ENCODE measurements around the gene OR51V1. TPM values are rescaled to one million over a fixed set of nuclear protein-coding genes. Genes with fewer than 3 reads are reported as not detected.
"Not testable (repeated sequence)": the region's sequence is repeated elsewhere in the genome, so short reads cannot be mapped to it uniquely, and the experiment has no call there.

OR51V1 gene, protein sequence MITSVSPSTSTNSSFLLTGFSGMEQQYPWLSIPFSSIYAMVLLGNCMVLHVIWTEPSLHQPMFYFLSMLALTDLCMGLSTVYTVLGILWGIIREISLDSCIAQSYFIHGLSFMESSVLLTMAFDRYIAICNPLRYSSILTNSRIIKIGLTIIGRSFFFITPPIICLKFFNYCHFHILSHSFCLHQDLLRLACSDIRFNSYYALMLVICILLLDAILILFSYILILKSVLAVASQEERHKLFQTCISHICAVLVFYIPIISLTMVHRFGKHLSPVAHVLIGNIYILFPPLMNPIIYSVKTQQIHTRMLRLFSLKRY
- not detected in 2 replicates for total RNA-seq (2021)
- not detected for Bru-seq, nascent RNA
- not detected for BruChase-seq, experiment 1, labeled RNA remaining after a 2-hour chase
- not detected for BruChase-seq, experiment 2, labeled RNA remaining after a 6-hour chase
- long read RNA-seq: 0 reads

DNA sequence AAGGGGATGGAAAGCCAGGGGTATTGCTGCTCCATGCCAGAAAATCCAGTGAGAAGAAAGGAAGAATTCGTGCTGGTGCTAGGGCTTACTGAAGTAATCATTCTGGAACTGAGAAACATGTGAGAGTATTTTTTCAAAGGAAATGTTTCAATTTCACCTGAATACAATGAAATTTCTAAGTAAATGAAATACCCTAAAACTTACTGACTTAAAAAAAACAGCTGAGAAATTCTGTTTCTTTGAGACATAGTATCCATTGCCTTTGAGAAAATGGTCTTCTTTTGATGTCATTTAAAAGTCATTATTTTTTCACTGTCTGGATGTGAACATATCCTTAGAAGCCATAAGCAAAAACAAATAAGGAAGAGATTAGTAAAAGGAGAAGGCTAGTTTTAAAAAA, at the start of gene OR51V1:
Gene OR51V1 (minus strand): TSS at position 101 of the 400 bp plus-strand sequence. CDS start 0 bp downstream, at position 101.
- CTCF ChIA-PET: no interaction called here

DNA sequence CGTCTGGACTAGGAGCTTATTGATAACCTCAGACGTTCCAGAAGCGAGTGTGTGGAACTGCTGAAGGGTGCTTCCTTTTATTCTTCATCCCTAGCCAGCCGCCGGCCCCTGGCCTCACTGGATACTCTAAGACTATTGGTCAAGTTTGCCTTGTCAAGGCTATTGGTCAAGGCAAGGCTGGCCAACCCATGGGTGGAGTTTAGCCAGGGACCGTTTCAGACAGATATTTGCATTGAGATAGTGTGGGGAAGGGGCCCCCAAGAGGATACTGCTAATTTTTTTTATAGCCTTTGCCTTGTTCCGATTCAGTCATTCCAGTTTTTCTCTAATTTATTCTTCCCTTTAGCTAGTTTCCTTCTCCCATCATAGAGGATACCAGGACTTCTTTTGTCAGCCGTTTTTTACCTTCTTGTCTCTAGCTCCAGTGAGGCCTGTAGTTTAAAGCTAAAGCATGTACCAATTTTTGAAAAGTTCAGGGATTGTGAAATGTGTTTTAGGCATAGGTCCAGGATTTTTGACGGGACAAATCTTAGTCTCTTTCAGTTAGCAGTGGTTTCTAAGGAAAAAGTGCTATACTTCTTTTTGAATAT, 49.4 kb upstream of the OR51V1 start, which contains the start of gene HBG1:
Gene HBG1 (minus strand): TSS at position 51 of the 590 bp plus-strand sequence. CDS start 53 bp downstream, outside the sequence.
- H3F3A ChIP-seq (ENCODE audit: insufficient read depth, low read depth); H3K4me1 ChIP-seq (replicated peaks; ENCODE audit: insufficient read depth); H3K4me3 ChIP-seq; H3K9me3 ChIP-seq (ENCODE audit: insufficient read depth, low read depth); intact Hi-C loops (cut with micrococcal nuclease; ENCODE audit: unreplicated experiment); BruUV-seq (replicated peaks); POLR2A ChIA-PET (ENCODE audit: unreplicated experiment); DNase-seq; H3K9me2 ChIP-seq (ENCODE audit: insufficient read depth); CTCF ChIA-PET; H3K27ac ChIP-seq; H3K79me2 ChIP-seq (ENCODE audit: low read depth); H3K27me3 ChIP-seq (ENCODE audit: insufficient read depth, low read depth); H3K4me2 ChIP-seq; H4K20me1 ChIP-seq (ENCODE audit: insufficient read depth); H3K36me3 ChIP-seq (ENCODE audit: low read depth); H2AFZ ChIP-seq: not testable (repeated sequence)

More for the DNA sequence above, at the start of gene OR51V1:
- no peak for TF ChIP-seq EZH2 (IDR thresholded peaks at IDR 0.05; ENCODE audit: low read depth)
- TF ChIP-seq, protein P1, sequence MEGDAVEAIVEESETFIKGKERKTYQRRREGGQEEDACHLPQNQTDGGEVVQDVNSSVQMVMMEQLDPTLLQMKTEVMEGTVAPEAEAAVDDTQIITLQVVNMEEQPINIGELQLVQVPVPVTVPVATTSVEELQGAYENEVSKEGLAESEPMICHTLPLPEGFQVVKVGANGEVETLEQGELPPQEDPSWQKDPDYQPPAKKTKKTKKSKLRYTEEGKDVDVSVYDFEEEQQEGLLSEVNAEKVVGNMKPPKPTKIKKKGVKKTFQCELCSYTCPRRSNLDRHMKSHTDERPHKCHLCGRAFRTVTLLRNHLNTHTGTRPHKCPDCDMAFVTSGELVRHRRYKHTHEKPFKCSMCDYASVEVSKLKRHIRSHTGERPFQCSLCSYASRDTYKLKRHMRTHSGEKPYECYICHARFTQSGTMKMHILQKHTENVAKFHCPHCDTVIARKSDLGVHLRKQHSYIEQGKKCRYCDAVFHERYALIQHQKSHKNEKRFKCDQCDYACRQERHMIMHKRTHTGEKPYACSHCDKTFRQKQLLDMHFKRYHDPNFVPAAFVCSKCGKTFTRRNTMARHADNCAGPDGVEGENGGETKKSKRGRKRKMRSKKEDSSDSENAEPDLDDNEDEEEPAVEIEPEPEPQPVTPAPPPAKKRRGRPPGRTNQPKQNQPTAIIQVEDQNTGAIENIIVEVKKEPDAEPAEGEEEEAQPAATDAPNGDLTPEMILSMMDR (conservative IDR thresholded peaks at IDR 0.05): no peak
- H4K20me1 ChIP-seq (ENCODE audit: insufficient read depth): no peaks in the 10 kb centered on the region
- H3K9me2 ChIP-seq (ENCODE audit: insufficient read depth): no peaks in the 10 kb centered on the region
- H3K4me3 ChIP-seq: no peak within 1 kb of the TSS
- H3K27ac ChIP-seq: no peak within 1 kb of the TSS
- no peaks in the 10 kb centered on the region for H3K36me3 ChIP-seq (ENCODE audit: low read depth)
- no peaks in the 10 kb centered on the region for H3F3A ChIP-seq (ENCODE audit: insufficient read depth, low read depth)
- no TSS peak for BruUV-seq (replicated peaks)
- DNase-seq: no peak
- no peak within 1 kb of the TSS for H2AFZ ChIP-seq
- no peak within 1 kb of the TSS for H3K4me2 ChIP-seq
- no peaks in the 10 kb centered on the region for H3K9me3 ChIP-seq (ENCODE audit: insufficient read depth, low read depth)
- H3K4me1 ChIP-seq (replicated peaks; ENCODE audit: insufficient read depth): no peaks in the 10 kb centered on the region
- H3K27me3 ChIP-seq (ENCODE audit: insufficient read depth, low read depth): no peaks in the 10 kb centered on the region
- POLR2A ChIA-PET (ENCODE audit: unreplicated experiment): no interaction called here
- intact Hi-C loops (cut with micrococcal nuclease; ENCODE audit: unreplicated experiment): no loop called here
- H3K79me2 ChIP-seq (ENCODE audit: low read depth): no peaks in the 10 kb centered on the region

GRCh38 chr11:5248498-5248897, 48.0 kb upstream of the OR51V1 start:
- POLR2A ChIA-PET (ENCODE audit: unreplicated experiment); H3K79me2 ChIP-seq (ENCODE audit: low read depth); CTCF ChIA-PET; H3K36me3 ChIP-seq (ENCODE audit: low read depth); BruUV-seq (replicated peaks); H3K27me3 ChIP-seq (ENCODE audit: insufficient read depth, low read depth); H3K27ac ChIP-seq; H3K9me2 ChIP-seq (ENCODE audit: insufficient read depth); H4K20me1 ChIP-seq (ENCODE audit: insufficient read depth); H3K9me3 ChIP-seq (ENCODE audit: insufficient read depth, low read depth); DNase-seq; H3K4me1 ChIP-seq (replicated peaks; ENCODE audit: insufficient read depth); H3K4me2 ChIP-seq; H2AFZ ChIP-seq; H3K4me3 ChIP-seq; intact Hi-C loops (cut with micrococcal nuclease; ENCODE audit: unreplicated experiment); H3F3A ChIP-seq (ENCODE audit: insufficient read depth, low read depth): not testable (repeated sequence)

DNA sequence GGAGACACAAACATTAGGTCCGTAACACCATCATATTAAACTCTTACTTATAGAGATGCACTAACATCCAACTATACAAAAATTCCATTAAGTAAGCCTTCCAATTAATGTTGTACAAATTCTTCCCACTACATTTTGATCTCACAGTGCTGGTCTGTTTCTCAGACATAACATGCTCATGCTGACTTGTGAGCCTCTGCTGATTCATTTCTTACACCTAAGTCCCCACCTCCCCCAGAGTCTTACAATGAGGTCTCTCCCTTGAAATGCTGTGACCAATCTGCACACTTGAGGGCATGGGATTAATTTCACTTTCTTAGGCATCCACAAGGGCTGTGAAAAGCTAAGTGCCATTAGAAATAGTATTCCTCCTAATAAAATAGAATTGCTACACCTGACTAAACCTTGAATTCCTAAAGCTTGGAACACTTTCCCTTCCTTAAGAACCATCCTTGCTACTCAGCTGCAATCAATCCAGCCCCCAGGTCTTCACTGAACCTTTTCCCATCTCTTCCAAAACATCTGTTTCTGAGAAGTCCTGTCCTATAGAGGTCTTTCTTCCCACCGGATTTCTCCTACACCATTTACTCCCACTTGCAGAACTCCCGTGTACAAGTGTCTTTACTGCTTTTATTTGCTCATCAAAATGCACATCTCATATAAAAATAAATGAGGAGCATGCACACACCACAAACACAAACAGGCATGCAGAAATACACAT, 47.1 kb upstream of the OR51V1 start:
- H3K4me1 ChIP-seq (replicated peaks; ENCODE audit: insufficient read depth): no peaks in the 10 kb centered on the region
- no TSS peak for BruUV-seq (replicated peaks)

More for the DNA sequence above, 47.1 kb upstream of the OR51V1 start:
- no peaks in the 10 kb centered on the region for H3K79me2 ChIP-seq (ENCODE audit: low read depth)
- H4K20me1 ChIP-seq (ENCODE audit: insufficient read depth): no peaks in the 10 kb centered on the region
- H3K4me2 ChIP-seq: no peak overlapping the region
- H2AFZ ChIP-seq: no peak overlapping the region
- no peaks in the 10 kb centered on the region for H3K9me3 ChIP-seq (ENCODE audit: insufficient read depth, low read depth)
- no peaks in the 10 kb centered on the region for H3K9me2 ChIP-seq (ENCODE audit: insufficient read depth)
- ChIA-PET POLR2A (ENCODE audit: unreplicated experiment) (no interaction called here), CTCF (no interaction called here)
- 0 out of 2 replicates have a peak, but pooled peaks cover 2% of the 10 kb centered on the region for H3K27me3 ChIP-seq (ENCODE audit: insufficient read depth, low read depth)
- no peak for DNase-seq
- H3K27ac ChIP-seq: no peak overlapping the region
- no peak overlapping the region for H3K4me3 ChIP-seq
- H3K36me3 ChIP-seq (ENCODE audit: low read depth): no peaks in the 10 kb centered on the region
- intact Hi-C loops (cut with micrococcal nuclease; ENCODE audit: unreplicated experiment): no loop called here
- TF ChIP-seq EZH2 (IDR thresholded peaks at IDR 0.05; ENCODE audit: low read depth): no peak
- TF ChIP-seq, protein P1 (conservative IDR thresholded peaks at IDR 0.05): no peak
- no peaks in the 10 kb centered on the region for H3F3A ChIP-seq (ENCODE audit: insufficient read depth, low read depth)

Measured in PC-9 (cell line).